GM19351 (cell line): ENCODE results near the gene KY.
A peak's percentile ranks its signal among the peaks of the same experiment; 100 is the strongest.
"Not testable (repeated sequence)": the region's sequence is repeated elsewhere in the genome, so short reads cannot be mapped to it uniquely, and the experiment has no call there.

Experiments
- ATAC-seq: cut with Tn5 transposase; IDR thresholded peaks from one replicate; pipeline ENCODE4 v1.9.1; 2021; ENCODE audit warnings: mild to moderate bottlenecking, moderate library complexity; ENCODE audit not compliant: unreplicated experiment

Gene KY

GRCh38 chr3:134606033-134607025 is 44.5 kb downstream of the KY start:
- ATAC-seq: no peak

- ATAC-seq: no peak
Measured at GRCh38 chr3:134605556-134605955, 45.3 kb downstream of the KY start.

GRCh38 chr3:134603956-134604355 is 46.9 kb downstream of the KY start:
- ATAC-seq: no peak

- no peak for ATAC-seq
Measured at GRCh38 chr3:134603480-134603879, 47.3 kb downstream of the KY start.

GRCh38 chr3:134602440-134602814 is 48.4 kb downstream of the KY start:
- no peak for ATAC-seq

- ATAC-seq: no peak
Measured at GRCh38 chr3:134601539-134602439, 49.0 kb downstream of the KY start.

- peak; percentile 79 for ATAC-seq
Measured at GRCh38 chr3:134600685-134601463, 49.9 kb downstream of the KY start.

GRCh38 chr3:134600206-134600605 is 50.6 kb downstream of the KY start:
- peak; percentile 9 for ATAC-seq

GRCh38 chr3:134598763-134599545 is 51.9 kb downstream of the KY start:
- ATAC-seq: no peak

- ATAC-seq: no peak
Measured at GRCh38 chr3:134597390-134597970, 53.3 kb downstream of the KY start.

GRCh38 chr3:134594986-134595385 is 55.8 kb downstream of the KY start:
- not testable (repeated sequence) for ATAC-seq

- ATAC-seq: no peak
Measured at GRCh38 chr3:134594331-134594741, 56.5 kb downstream of the KY start.

- no peak for ATAC-seq
Measured at GRCh38 chr3:134592806-134593205, 58.0 kb downstream of the KY start.

GRCh38 chr3:134590766-134591165 is 60.1 kb downstream of the KY start:
- ATAC-seq: no peak

- no peak for ATAC-seq
Measured at GRCh38 chr3:134579141-134579665, 71.6 kb downstream of the KY start.

GRCh38 chr3:134576831-134577230 is 74.0 kb downstream of the KY start:
- ATAC-seq: no peak

- ATAC-seq: no peak
Measured at GRCh38 chr3:134576426-134576825, 74.4 kb downstream of the KY start.

- ATAC-seq: not testable (repeated sequence)
Measured at GRCh38 chr3:134569899-134570298, 80.9 kb downstream of the KY start.

GRCh38 chr3:134568790-134569189 is 82.0 kb downstream of the KY start:
- ATAC-seq: no peak
